ENCODE data around the gene DNAJC16.

Gene DNAJC16

GRCh38 chr1:15543589-15544568 is 17.2 kb downstream of the DNAJC16 start:
- no peak for DNase-seq (ENCODE audit: low read depth)
- no peak overlapping the region for H3K4me3 ChIP-seq (ENCODE audit: low read depth, low read length)
- no peak for TF ChIP-seq CTCF (IDR thresholded peaks at IDR 0.05; ENCODE audit: low read depth, low read length, missing control alignments)

DNA sequence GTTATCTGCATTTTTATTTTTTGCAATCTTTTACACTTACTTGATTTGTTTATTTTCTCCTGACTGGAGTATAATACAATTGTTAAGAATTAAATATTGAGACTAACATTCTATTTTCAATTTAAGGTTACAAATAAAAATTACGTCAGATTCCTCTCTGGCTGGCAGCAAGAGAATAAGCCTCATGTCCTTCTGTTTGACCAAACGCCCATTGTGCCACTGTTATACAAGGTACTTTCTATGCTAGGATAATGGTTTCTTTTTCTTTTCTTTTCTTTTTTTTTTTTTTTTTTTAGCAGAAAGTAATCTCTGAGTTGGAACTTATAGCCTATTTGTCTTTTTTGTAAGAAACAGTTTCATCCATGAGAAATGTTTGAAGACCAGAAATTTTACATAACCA is 20.0 kb downstream of the DNAJC16 start:
- no peak for TF ChIP-seq CTCF (IDR thresholded peaks at IDR 0.05; ENCODE audit: low read depth, low read length, missing control alignments)
- DNase-seq (ENCODE audit: low read depth): no peak
- no peak overlapping the region for H3K4me3 ChIP-seq (ENCODE audit: low read depth, low read length)

- no peak overlapping the region for H3K4me3 ChIP-seq (ENCODE audit: low read depth, low read length)
- TF ChIP-seq CTCF (IDR thresholded peaks at IDR 0.05; ENCODE audit: low read depth, low read length, missing control alignments): no peak
- no peak for DNase-seq (ENCODE audit: low read depth)
Measured at GRCh38 chr1:15550573-15550972, 23.9 kb downstream of the DNAJC16 start.

DNA sequence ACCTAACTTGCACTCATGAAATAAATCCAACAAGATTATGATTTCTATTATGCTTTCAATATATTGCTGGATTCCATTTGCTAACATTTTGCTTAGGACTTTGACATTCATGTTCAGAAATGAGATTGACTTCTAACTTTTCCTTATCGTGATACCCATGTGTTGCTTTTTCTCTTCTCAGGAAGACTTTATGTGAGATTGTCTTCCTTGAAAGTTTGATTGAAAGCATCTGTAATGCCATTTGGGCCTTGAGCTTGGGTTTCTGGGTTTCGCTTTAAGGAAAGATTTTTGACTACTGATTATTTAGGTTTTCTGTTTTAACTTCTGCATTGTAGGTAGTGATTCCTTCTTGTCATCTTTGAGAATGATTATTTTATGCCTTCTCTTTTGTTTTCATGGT is 30.4 kb downstream of the DNAJC16 start:
- DNase-seq (ENCODE audit: low read depth): no peak
- no peak for TF ChIP-seq CTCF (IDR thresholded peaks at IDR 0.05; ENCODE audit: low read depth, low read length, missing control alignments)
- H3K4me3 ChIP-seq (ENCODE audit: low read depth, low read length): no peak overlapping the region

- TF ChIP-seq CTCF (IDR thresholded peaks at IDR 0.05; ENCODE audit: low read depth, low read length, missing control alignments): no peak
- DNase-seq (ENCODE audit: low read depth): no peak
- H3K4me3 ChIP-seq (ENCODE audit: low read depth, low read length): no peak overlapping the region
Measured at GRCh38 chr1:15557594-15557993, 30.9 kb downstream of the DNAJC16 start.

DNA sequence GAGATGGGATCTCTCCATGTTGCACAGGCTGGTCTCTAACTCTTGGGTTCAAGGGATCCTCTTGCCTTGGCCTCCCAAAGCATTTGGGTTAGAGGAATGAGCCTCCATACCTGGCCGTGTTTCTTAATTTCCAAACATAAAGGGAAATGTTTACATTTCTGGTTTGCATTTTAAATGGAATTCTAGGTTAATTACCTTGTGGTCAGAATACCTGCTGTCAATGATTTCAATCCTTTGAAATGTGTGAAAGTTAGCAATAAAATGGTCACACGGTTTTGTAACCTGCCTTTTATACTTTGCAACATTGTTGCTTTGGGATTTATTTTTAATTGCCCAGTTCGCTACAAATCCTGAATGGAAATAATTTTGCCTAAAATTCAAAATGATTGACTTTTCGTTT is 31.9 kb downstream of the DNAJC16 start:
- no peak overlapping the region for H3K4me3 ChIP-seq (ENCODE audit: low read depth, low read length)
- no peak for TF ChIP-seq CTCF (IDR thresholded peaks at IDR 0.05; ENCODE audit: low read depth, low read length, missing control alignments)
- DNase-seq (ENCODE audit: low read depth): no peak

Measured in GM12864 (cell line).